RWPE2 (cell line): Measurements from ENCODE around the gene CPNE6.

Source experiments
- ATAC-seq: fragments of 200-7000 bp; cut with Tn5 transposase; 3 replicates; pipeline ENCODE4 v1.9.1; 2021; ENCODE audit warnings: low read depth
- DNase-seq: peaks from one replicate; pipeline ENCODE4 v3.0.0-alpha.2; 2020; ENCODE audit warnings: low spot score
- H3K27ac ChIP-seq: fragments of 450-650 bp; 2 replicates; pipeline ENCODE4 v1.5.1; 2017; ENCODE audit warnings: mild to moderate bottlenecking; ENCODE audit not compliant: poor library complexity, severe bottlenecking
- H3K27me3 ChIP-seq: fragments of 250-450 bp; sonication (Bioruptor Pico); 2 replicates; pipeline ENCODE4 v1.5.1; 2021; ENCODE audit warnings: mild to moderate bottlenecking, moderate library complexity; ENCODE audit not compliant: insufficient read depth, poor library complexity, severe bottlenecking
- H3K36me3 ChIP-seq: fragments of 250-450 bp; sonication (Bioruptor Pico); 2 replicates; pipeline ENCODE4 v1.5.1; 2020; ENCODE audit warnings: low read depth, mild to moderate bottlenecking, moderate library complexity
- H3K4me1 ChIP-seq: fragments of 250-450 bp; sonication (Bioruptor Pico); 2 replicates; pipeline ENCODE4 v1.5.1; 2021; ENCODE audit warnings: mild to moderate bottlenecking, moderate library complexity; ENCODE audit not compliant: insufficient read depth, poor library complexity, severe bottlenecking
- H3K4me3 ChIP-seq: fragments of 250-450 bp; sonication (Bioruptor Pico); 2 replicates; pipeline ENCODE4 v1.5.1; 2021; ENCODE audit warnings: mild to moderate bottlenecking, moderate library complexity; ENCODE audit not compliant: severe bottlenecking
- H3K9me3 ChIP-seq: fragments of 250-450 bp; sonication (Bioruptor Pico); 2 replicates; pipeline ENCODE4 v1.5.1; 2021; ENCODE audit warnings: mild to moderate bottlenecking, moderate library complexity; ENCODE audit not compliant: severe bottlenecking
- CTCF ChIP-seq: fragments of 450-650 bp; IDR thresholded peaks from one replicate; pipeline ENCODE4 v1.5.1; 2017; ENCODE audit warnings: mild to moderate bottlenecking, moderate library complexity; ENCODE audit not compliant: poor library complexity, severe bottlenecking

Gene CPNE6

GRCh38 chr14:24055971-24056799, 15.2 kb upstream of the CPNE6 start:
- H3K9me3 ChIP-seq = no peaks in the 10 kb centered on the region
- H3K4me3 ChIP-seq = no peak overlapping the region
- H3K36me3 ChIP-seq = no peaks in the 10 kb centered on the region
- H3K27me3 ChIP-seq = peaks cover 3% of the 10 kb centered on the region
- TF ChIP-seq CTCF = no peak
- no peak for ATAC-seq
- no peak overlapping the region for H3K27ac ChIP-seq
- peak; percentile 67 for DNase-seq
- H3K4me1 ChIP-seq = no peaks in the 10 kb centered on the region

- no peak for TF ChIP-seq CTCF
- H3K4me1 ChIP-seq = no peaks in the 10 kb centered on the region
- peak; percentile 63 for DNase-seq
- no peaks in the 10 kb centered on the region for H3K36me3 ChIP-seq
- no peak for ATAC-seq
- no peak overlapping the region for H3K4me3 ChIP-seq
- H3K9me3 ChIP-seq = no peaks in the 10 kb centered on the region
- H3K27ac ChIP-seq = no peak overlapping the region
- H3K27me3 ChIP-seq = peaks cover 3% of the 10 kb centered on the region
These were observed 14.6 kb upstream of the CPNE6 start for GRCh38 chr14:24056800-24057184.

GRCh38 chr14:24057271-24057670, 14.1 kb upstream of the CPNE6 start:
- ATAC-seq (no peak), DNase-seq (no peak)
- H3K36me3 ChIP-seq = no peaks in the 10 kb centered on the region

GRCh38 chr14:24057867-24058259, 13.5 kb upstream of the CPNE6 start:
- Histone ChIP-seq H3K36me3 (no peaks in the 10 kb centered on the region), H3K4me1 (no peaks in the 10 kb centered on the region), H3K27ac (no peak overlapping the region), H3K4me3 (no peak overlapping the region), H3K9me3 (no peaks in the 10 kb centered on the region), H3K27me3 (no peaks in the 10 kb centered on the region)
- DNase-seq (peak; percentile 60), ATAC-seq (0 out of 3 replicates have a peak, but pooled peaks have one; percentile 2)
- no peak for TF ChIP-seq CTCF

More at GRCh38 chr14:24057271-24057670, 14.1 kb upstream of the CPNE6 start:
- peaks cover 3% of the 10 kb centered on the region for H3K27me3 ChIP-seq
- TF ChIP-seq CTCF = no peak
- H3K4me3 ChIP-seq = no peak overlapping the region
- no peaks in the 10 kb centered on the region for H3K4me1 ChIP-seq
- no peaks in the 10 kb centered on the region for H3K9me3 ChIP-seq
- H3K27ac ChIP-seq = no peak overlapping the region
